K562 (cell line): ENCODE measurements around the gene PCDHA7. TPM values are rescaled to one million over a fixed set of nuclear protein-coding genes. Genes with fewer than 3 reads are reported as not detected.
A peak's percentile ranks its signal among the peaks of the same experiment; 100 is the strongest.
"Not testable (repeated sequence)": the region's sequence is repeated elsewhere in the genome, so short reads cannot be mapped to it uniquely, and the experiment has no call there.

Experiments used
- ATAC-seq: fragments of 200-7000 bp; cut with Tn5 transposase; 3 replicates; pipeline ENCODE4 v1.9.1; 2020; ENCODE audit warnings: moderate library complexity
- BruUV-seq: library from RNA; stranded (reverse); fragments of 400-500 nt; replicated peaks from 2 replicates; lab custom pipeline; 2021; lab: Mats Ljungman, UMichigan
- CTCF ChIA-PET: fragments of 300-600 bp; formaldehyde crosslinking; extraction: SDS; loops from one replicate; lab custom pipeline; 2021; ENCODE audit warnings: low intra/inter-chr PET ratio; lab: Yijun Ruan, JAX
- POLR2A ChIA-PET: fragments of 300-600, 350-650 bp; sonication (Branson Sonifier 250); formaldehyde crosslinking; extraction: SDS; loops from one replicate; lab custom pipeline; 2021; ENCODE audit warnings: antibody characterized with exemption, inconsistent platforms; lab: Yijun Ruan, JAX
- DNase-seq, 4 experiments: peaks; one replicate each; pipeline versions ENCODE4 v3.0.0 to v3.0.0-alpha.2; 2011 to 2018; ENCODE audit warnings: low spot score in 3 of 4, mixed read lengths in 3 of 4; ENCODE audit errors: extremely low read depth in 1 of 4
- FAIRE-seq: peaks from 2 replicates; lab custom pipeline; 2011; peaks lifted over from hg19 to GRCh38; lab: Jason Lieb, UNC
- H2AFZ ChIP-seq: 2 replicates; pipeline ENCODE4 v1.6.0; 2011; ENCODE audit warnings: low read depth, low read length, control low read depth, inconsistent platforms
- H3K27ac ChIP-seq: fragments of 200-600 bp; 3 replicates; pipeline ENCODE4 v1.8.0; 2011; ENCODE audit warnings: low read depth, mild to moderate bottlenecking, control low read depth, inconsistent platforms, low read length, moderate library complexity, mixed read lengths; ENCODE audit errors: extremely low read depth
- H3K27me3 ChIP-seq, 2 experiments: fragments of 300-600 bp in 1 of 2; 2 replicates in 1 of 2; 3 replicates in 1 of 2; pipeline versions ENCODE4 v1.6.0 to v1.8.0; 2011; ENCODE audit warnings: inconsistent platforms in 2 of 2, low read length in 2 of 2, mild to moderate bottlenecking in 1 of 2, mixed read lengths in 1 of 2, moderate library complexity in 1 of 2; ENCODE audit not compliant: control insufficient read depth in 2 of 2, insufficient read depth in 2 of 2
- H3K36me3 ChIP-seq: fragments of 300-600 bp; 3 replicates; pipeline ENCODE4 v1.8.0; 2011; ENCODE audit warnings: mild to moderate bottlenecking, low read length, inconsistent platforms; ENCODE audit not compliant: control insufficient read depth, insufficient read depth
- H3K4me1 ChIP-seq, 2 experiments: fragments of 200-600 bp in 1 of 2; replicated peaks in 1 of 2; 2 replicates in 1 of 2; 3 replicates in 1 of 2; pipeline versions ENCODE4 v1.5.1 to v1.8.0; 2011; ENCODE audit warnings: inconsistent platforms in 2 of 2, low read length in 2 of 2, mild to moderate bottlenecking in 1 of 2, mixed read lengths in 1 of 2, moderate library complexity in 1 of 2; ENCODE audit not compliant: control insufficient read depth in 2 of 2, insufficient read depth in 2 of 2
- H3K4me2 ChIP-seq: 2 replicates; pipeline ENCODE4 v1.6.1; 2011; ENCODE audit warnings: low read length, control low read depth, inconsistent platforms, mixed read lengths; ENCODE audit not compliant: insufficient read depth
- H3K4me3 ChIP-seq: fragments of 200-600 bp; sonication (generic), shearing (Covaris generic); 2 replicates; pipeline ENCODE4 v1.5.1; 2016; ENCODE audit warnings: control low read depth, inconsistent platforms
- H3K79me2 ChIP-seq: fragments of 200-600 bp; 3 replicates; pipeline ENCODE4 v1.8.0; 2011; ENCODE audit warnings: low read length, inconsistent platforms; ENCODE audit not compliant: control insufficient read depth, insufficient read depth
- H3K9ac ChIP-seq, 2 experiments: 2 replicates each; pipeline versions ENCODE4 v1.6.0 to v1.6.1; 2011; ENCODE audit warnings: low read depth in 2 of 2, low read length in 2 of 2, control low read depth in 1 of 2, inconsistent platforms in 1 of 2, mild to moderate bottlenecking in 1 of 2, mixed read lengths in 1 of 2; ENCODE audit not compliant: insufficient read depth in 1 of 2
- H3K9me1 ChIP-seq: one replicate; pipeline ENCODE4 v1.6.0; 2011; ENCODE audit warnings: inconsistent platforms, mild to moderate bottlenecking, low read length, moderate library complexity; ENCODE audit not compliant: control insufficient read depth, insufficient read depth
- H3K9me3 ChIP-seq: replicated peaks from 2 replicates; pipeline ENCODE4 v1.5.1; 2011; ENCODE audit warnings: low read depth, low read length, inconsistent platforms; ENCODE audit not compliant: control insufficient read depth, insufficient read depth
- H4K20me1 ChIP-seq: replicated peaks from 2 replicates; pipeline ENCODE4 v1.6.1; 2011; ENCODE audit warnings: low read length, inconsistent platforms, mixed read lengths; ENCODE audit not compliant: control insufficient read depth, insufficient read depth
- CBFA2T3 ChIP-seq: fragments of 450-650 bp; IDR thresholded peaks from 2 replicates; pipeline ENCODE4 v1.6.1; 2017
- CBX5 ChIP-seq: IDR thresholded peaks from 2 replicates; pipeline ENCODE4 v1.6.1; 2014; ENCODE audit warnings: low read depth, borderline replicate concordance
- CTCF ChIP-seq, 3 experiments: IDR thresholded peaks in 2 of 3; conservative IDR thresholded peaks in 1 of 3; 2 replicates each; pipeline ENCODE4 v1.5.1; 2011 to 2012; ENCODE audit warnings: low read length in 3 of 3, mild to moderate bottlenecking in 3 of 3, control low read depth in 2 of 3, improper control_type of control experiment in 1 of 3, inconsistent platforms in 1 of 3, low read depth in 1 of 3, mixed read lengths in 1 of 3, moderate library complexity in 1 of 3; ENCODE audit not compliant: insufficient read depth in 2 of 3
- SRSF9 ChIP-seq: fragments of 200-400 bp; formaldehyde crosslinking; IDR thresholded peaks from 2 replicates; pipeline ENCODE4 v1.6.1; 2017; ENCODE audit warnings: low read depth, low read length, borderline replicate concordance
- ZNF609 ChIP-seq: sonication (generic); formaldehyde crosslinking; IDR thresholded peaks from 2 replicates; pipeline ENCODE4 v1.8.1; 2023; ENCODE audit warnings: missing genetic modification reagents, mild to moderate bottlenecking, borderline replicate concordance
- ZNF696 ChIP-seq: fragments of 250-450 bp; sonication (Bioruptor Pico); conservative IDR thresholded peaks from 2 replicates; pipeline ENCODE4 v1.4.0; 2020; ENCODE audit warnings: mild to moderate bottlenecking, moderate library complexity
- WGBS: fragments of 100-300 bp; shearing (Covaris generic); methylation state at CpG from one replicate; pipeline ENCODE4 v1.1.6; 2016; ENCODE audit warnings: low coverage, mixed read lengths; ENCODE audit not compliant: insufficient coverage; ENCODE audit errors: missing lambda C conversion rate; 5-methylcytosine and 5-hydroxymethylcytosine counted together
- in situ Hi-C: fragments of 300-500 bp; cut with MboI; formaldehyde crosslinking; loops from 4 replicates; pipeline ENCODE4 v1.15.0; 2018; ENCODE audit warnings: inconsistent platforms, mixed read lengths
- intact Hi-C: fragments of 100-400 bp; cut with micrococcal nuclease; formaldehyde crosslinking; loops from 2 replicates; pipeline ENCODE4 v1.14.2; 2022
- polyA plus RNA-seq, 8 experiments: library from polyadenylated mRNA; depleted of rRNA in 4 of 8; stranded (reverse) in 5 of 8; unstranded in 3 of 8; fragments of >200 nt; fragmentation: Nextera tagmentation in 2 of 8; fragmentation: Illumina TruSeq in 1 of 8; extraction: Ambion mirVana in 2 of 8; extraction: Trizol in 1 of 8; gene quantifications; 2 replicates each; pipeline versions ENCODE4 v1.2.1 to v1.2.3, GENCODE V29; 2011 to 2014; ENCODE audit warnings: inconsistent platforms in 1 of 8, missing spikeins in 1 of 8
- total RNA-seq, 7 experiments: library from RNA; depleted of rRNA in 6 of 7; stranded (reverse); fragments of >200 nt in 6 of 7; fragmentation: Illumina TruSeq in 2 of 7; extraction: Trizol in 2 of 7; gene quantifications; 2 replicates each; pipeline versions ENCODE4 v1.2.1 to v1.2.3, GENCODE V29; 2011 to 2021; ENCODE audit warnings: low replicate concordance in 1 of 7

The PCDHA7 gene
- total and polyA plus RNA-seq, 9 of the 15 experiments (the other 6 are each of a cell fraction or from before 2014, with no cell fraction given): not detected

- intact Hi-C loops (no loop called here), in situ Hi-C loops (no loop called here)
- Histone ChIP-seq H3K4me2 (no peak overlapping the region), H3K4me1 (peaks cover 0 to 7% of the 10 kb centered on the region in 2 experiments; a peak in 1 of 5 replicates), H3K27ac (no peak overlapping the region), H3K4me3 (no peak overlapping the region), H3K9me3 (no peaks in the 10 kb centered on the region), H3K36me3 (no peaks in the 10 kb centered on the region), H3K9me1 (no peaks in the 10 kb centered on the region), H3K9ac (no peak overlapping the region), H3K79me2 (no peaks in the 10 kb centered on the region), H4K20me1 (no peaks in the 10 kb centered on the region), H3K27me3 (no peaks in the 10 kb centered on the region), H2AFZ (no peak overlapping the region)
- ChIA-PET POLR2A (no interaction called here), CTCF (no interaction called here)
- no TSS peak for BruUV-seq
- ATAC-seq (no peak), FAIRE-seq (no peak), DNase-seq (peak in 1 of 4 experiments; percentile 2)
- 23% methylated on average over 16 of the region's 16 CpGs for WGBS
- no peak for TF ChIP-seq ZNF696 (CRISPR knock-in tag)
- no peak for TF ChIP-seq CBFA2T3
- TF ChIP-seq ZNF609 (CRISPR knock-in tag): no peak
- TF ChIP-seq CBX5: no peak
- TF ChIP-seq SRSF9: no peak
- TF ChIP-seq CTCF (IDR thresholded peaks at IDR 0.05 in 2 of 3, conservative IDR thresholded peaks at IDR 0.05 in 1 of 3; ENCODE audit: insufficient read depth in 2 of 3, low read depth in 1 of 3, low read length in 3 of 3): 0 out of 6 replicates have a peak, but pooled peaks of 2 of the 3 experiments have one; percentile 10 to 13
Measured at GRCh38 chr5:140801494-140801841, 32.6 kb upstream of the PCDHA7 start.

GRCh38 chr5:140802381-140802780 is 31.7 kb upstream of the PCDHA7 start:
- H3K27me3 ChIP-seq, CTCF ChIA-PET, H3K4me2 ChIP-seq, H3K9me1 ChIP-seq, H3K79me2 ChIP-seq, FAIRE-seq, BruUV-seq, H2AFZ ChIP-seq, intact Hi-C loops, H3K4me3 ChIP-seq, H4K20me1 ChIP-seq, H3K9me3 ChIP-seq, in situ Hi-C loops, H3K27ac ChIP-seq, H3K36me3 ChIP-seq, ATAC-seq, H3K9ac ChIP-seq, POLR2A ChIA-PET, DNase-seq: not testable (repeated sequence)
- H3K4me1 ChIP-seq: peaks cover 0 to 11% of the 10 kb centered on the region in 2 experiments; a peak in 2 of 5 replicates
- 47% methylated on average over 38 of the region's 45 CpGs for WGBS
